Effector memory CD4-positive, alpha-beta T cell (primary cell): ENCODE data around the gene NUP54.

Experiments used
- DNase-seq, 3 donors: peaks; one replicate each; pipeline ENCODE4 v3.0.0-alpha.2; 2020
- H3K27ac ChIP-seq: 2 replicates; pipeline ENCODE4 v1.7.0; 2013; ENCODE audit warnings: mild to moderate bottlenecking, low read length, moderate library complexity; ENCODE audit not compliant: insufficient read depth, poor library complexity, severe bottlenecking
- H3K27me3 ChIP-seq: replicated peaks from 2 replicates; pipeline ENCODE4 v1.7.0; 2013; ENCODE audit warnings: mild to moderate bottlenecking, low read length; ENCODE audit not compliant: insufficient read depth, control insufficient read depth, poor library complexity, severe bottlenecking
- H3K36me3 ChIP-seq: 2 replicates; pipeline ENCODE4 v1.7.0; 2013; ENCODE audit warnings: mild to moderate bottlenecking, low read length, moderate library complexity; ENCODE audit not compliant: control insufficient read depth, insufficient read depth
- H3K4me1 ChIP-seq: 2 replicates; pipeline ENCODE4 v1.7.0; 2013; ENCODE audit warnings: low read length, mild to moderate bottlenecking; ENCODE audit not compliant: control insufficient read depth, insufficient read depth, poor library complexity, severe bottlenecking
- H3K4me3 ChIP-seq: 2 replicates; pipeline ENCODE4 v1.7.0; 2013; ENCODE audit warnings: low read length, low read depth, mild to moderate bottlenecking; ENCODE audit not compliant: insufficient read depth, poor library complexity, severe bottlenecking
- H3K9me3 ChIP-seq: 2 replicates; pipeline ENCODE4 v1.7.0; 2013; ENCODE audit warnings: mild to moderate bottlenecking, low read length, moderate library complexity; ENCODE audit not compliant: control insufficient read depth

NUP54 gene

DNA sequence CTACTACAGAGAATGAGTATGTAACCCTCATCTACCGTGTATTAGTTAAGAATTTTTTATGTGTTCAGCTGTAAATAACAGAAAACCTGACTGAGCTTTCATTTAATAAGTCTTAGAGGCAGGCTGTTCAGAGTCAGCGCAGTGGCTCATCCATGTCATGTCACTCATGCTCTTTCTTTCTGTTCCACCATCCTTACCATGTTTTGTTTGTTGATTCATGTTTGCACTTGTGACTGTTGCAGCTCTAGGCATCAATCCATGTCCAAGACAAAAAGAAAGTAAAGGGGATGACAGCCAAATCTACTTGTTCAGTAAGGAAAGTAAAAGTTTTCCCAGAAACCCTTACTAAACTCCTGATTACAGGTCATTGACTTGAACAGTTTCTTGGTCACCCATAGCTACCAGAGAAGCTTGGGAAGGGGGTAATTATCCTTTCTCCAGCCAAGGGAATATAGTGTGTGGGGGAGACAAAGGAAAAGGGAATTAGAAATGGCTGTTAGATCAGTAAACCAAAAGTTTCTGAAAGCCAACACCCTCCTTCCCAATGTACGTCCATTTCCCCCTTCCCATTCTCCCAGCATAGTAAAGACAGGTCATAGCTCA, 64.7 kb downstream of the NUP54 start:
- no peak for DNase-seq
- H3K4me1 ChIP-seq = no peaks in the 10 kb centered on the region
- no peaks in the 10 kb centered on the region for H3K9me3 ChIP-seq
- H3K4me3 ChIP-seq = no peak overlapping the region
- H3K36me3 ChIP-seq = no peaks in the 10 kb centered on the region
- no peak overlapping the region for H3K27ac ChIP-seq
- no peaks in the 10 kb centered on the region for H3K27me3 ChIP-seq

DNA sequence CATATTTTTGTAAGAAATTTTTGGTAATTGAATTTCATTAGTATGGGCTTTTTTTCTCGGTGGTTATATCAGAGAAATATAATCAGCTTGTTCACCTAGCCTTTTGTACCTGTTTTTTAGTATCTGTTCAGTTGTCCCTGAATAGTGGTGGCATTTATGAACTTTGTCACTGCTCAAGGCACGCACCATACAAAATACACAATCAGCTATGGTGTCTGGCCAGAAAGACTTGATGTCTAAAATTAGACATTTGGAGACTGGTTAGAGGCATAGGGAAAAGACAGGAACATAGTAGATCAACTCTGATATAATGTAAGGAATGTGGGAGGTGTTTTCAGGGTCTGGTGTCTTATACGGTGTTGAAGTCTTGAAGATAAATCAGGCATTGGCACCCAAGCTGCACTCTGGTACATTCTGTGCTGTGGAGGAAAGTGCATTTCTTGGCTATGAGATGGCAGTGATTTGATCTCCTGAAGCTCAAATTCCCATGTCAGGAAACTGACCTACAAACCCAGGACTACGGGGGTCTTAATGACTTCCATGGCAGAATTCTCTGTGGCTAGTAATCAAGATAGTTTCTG, 70.1 kb downstream of the NUP54 start:
- H3K4me1 ChIP-seq = no peaks in the 10 kb centered on the region
- H3K36me3 ChIP-seq = no peaks in the 10 kb centered on the region
- H3K9me3 ChIP-seq = no peaks in the 10 kb centered on the region
- H3K27me3 ChIP-seq = no peaks in the 10 kb centered on the region
- no peak overlapping the region for H3K4me3 ChIP-seq
- DNase-seq = no peak
- no peak overlapping the region for H3K27ac ChIP-seq

DNA sequence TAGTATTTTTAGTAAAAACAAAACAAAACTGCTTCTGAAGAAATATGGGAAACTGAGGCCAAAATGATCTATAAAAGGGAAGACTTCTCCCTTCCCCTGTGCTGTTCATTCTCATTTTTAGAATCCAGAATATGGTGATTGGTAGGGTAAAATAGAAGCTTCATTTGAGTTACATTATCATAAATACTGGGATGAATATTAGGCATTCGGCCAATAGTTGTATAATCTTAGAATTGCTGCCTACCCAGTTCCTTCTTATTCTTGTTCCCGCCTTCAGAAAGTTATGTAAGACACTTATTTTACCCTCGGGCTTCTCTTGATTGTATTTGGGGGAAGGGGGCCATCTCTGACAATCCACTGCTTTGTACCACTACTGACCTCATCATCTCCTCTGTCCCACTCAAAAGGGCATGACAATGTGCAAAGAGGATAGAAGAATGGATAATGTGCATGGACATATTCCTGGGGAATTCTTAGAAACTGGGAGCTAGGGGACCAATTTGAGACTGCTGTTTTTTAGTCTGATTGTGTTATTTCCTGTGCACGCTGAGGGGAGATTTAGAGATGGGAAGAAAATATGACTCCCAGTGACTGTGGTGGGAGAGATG, 73.1 kb downstream of the NUP54 start:
- H3K27ac ChIP-seq = no peak overlapping the region
- no peak overlapping the region for H3K4me3 ChIP-seq
- H3K27me3 ChIP-seq = no peaks in the 10 kb centered on the region
- no peaks in the 10 kb centered on the region for H3K4me1 ChIP-seq
- no peak for DNase-seq
- no peaks in the 10 kb centered on the region for H3K36me3 ChIP-seq
- H3K9me3 ChIP-seq = no peaks in the 10 kb centered on the region

DNA sequence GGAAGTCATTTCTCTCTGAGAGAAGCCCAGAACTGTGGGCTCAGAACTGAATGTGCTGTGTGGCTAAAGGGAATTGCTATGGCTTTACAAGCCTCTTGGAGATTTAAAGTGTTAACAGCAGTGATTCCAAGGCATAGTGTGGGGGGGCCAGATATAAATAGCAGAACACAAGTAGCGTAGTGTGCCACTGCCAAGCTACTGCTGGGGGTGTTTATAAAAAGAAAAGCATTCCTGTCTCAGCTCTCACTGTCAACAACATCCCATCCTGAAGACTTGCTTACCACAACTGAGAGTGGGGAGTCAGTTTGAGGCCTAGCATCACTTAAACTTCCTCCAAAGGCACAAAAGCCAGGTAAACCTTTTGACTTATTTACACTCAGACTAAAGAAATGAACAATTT, 73.7 kb downstream of the NUP54 start, which contains the start of gene ART3:
ART3 (plus strand) TSS at position 242 of the 400 bp plus-strand sequence. CDS start 1,181 bp downstream, outside the sequence.
- Histone ChIP-seq H3K36me3 (no peaks in the 10 kb centered on the region), H3K9me3 (no peaks in the 10 kb centered on the region), H3K4me1 (no peaks in the 10 kb centered on the region), H3K27me3 (no peaks in the 10 kb centered on the region), H3K4me3 (no peak within 1 kb of the TSS), H3K27ac (no peak within 1 kb of the TSS)
- DNase-seq = no peak

DNA sequence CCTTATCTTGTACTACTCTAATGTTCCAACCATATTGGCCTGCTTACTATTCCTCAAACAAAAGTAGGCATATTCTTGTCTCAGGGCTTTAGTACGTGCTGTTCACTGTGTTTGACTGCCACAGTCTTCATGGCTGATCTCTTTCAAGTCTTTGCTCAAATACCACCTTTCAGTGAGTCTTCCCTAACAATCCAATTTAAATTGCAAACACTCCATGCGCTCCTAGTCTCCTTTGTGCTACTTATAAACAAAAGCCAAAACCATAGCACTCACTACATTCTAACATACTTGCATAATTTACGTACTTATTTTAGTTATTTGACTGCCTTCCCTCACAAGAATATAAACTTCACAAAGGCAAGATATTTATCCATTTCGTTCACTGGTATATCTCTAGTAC, 75.4 kb downstream of the NUP54 start:
- no peaks in the 10 kb centered on the region for H3K9me3 ChIP-seq
- no peaks in the 10 kb centered on the region for H3K36me3 ChIP-seq
- H3K27me3 ChIP-seq = no peaks in the 10 kb centered on the region
- H3K27ac ChIP-seq = no peak overlapping the region
- H3K4me1 ChIP-seq = no peaks in the 10 kb centered on the region
- DNase-seq = no peak
- H3K4me3 ChIP-seq = no peak overlapping the region

DNA sequence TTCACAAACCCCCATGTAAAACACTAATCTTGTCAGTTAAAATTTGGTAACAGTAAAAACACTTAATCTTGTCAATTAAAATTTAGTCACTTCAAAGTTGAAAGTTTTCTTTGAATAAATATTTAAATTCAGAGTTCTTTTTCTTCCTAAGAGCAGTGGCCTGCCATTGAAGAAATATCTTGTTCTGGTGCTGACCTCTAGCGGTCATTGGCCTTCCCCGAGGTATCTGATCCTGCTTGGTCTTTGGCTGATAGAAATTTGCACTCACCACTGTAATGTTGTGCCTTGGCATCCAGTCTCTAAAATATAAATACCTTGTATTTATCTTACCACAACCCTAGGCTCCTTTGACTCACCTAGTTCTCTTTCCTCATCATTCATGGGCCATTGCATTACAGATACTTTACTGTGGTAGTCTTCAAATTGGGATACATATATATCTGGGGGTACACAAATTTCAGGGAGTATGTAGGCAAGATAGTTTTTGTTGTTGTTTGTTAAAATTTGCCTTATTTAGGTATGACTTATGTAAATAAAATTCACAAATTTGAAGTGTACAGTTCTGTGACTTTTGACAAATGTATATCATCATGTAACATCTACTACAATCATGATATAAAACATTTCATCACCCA, 80.4 kb downstream of the NUP54 start:
- peak; percentile 13 to 52 (median 20) for DNase-seq
- no peak overlapping the region for H3K4me3 ChIP-seq
- no peak overlapping the region for H3K27ac ChIP-seq
- no peaks in the 10 kb centered on the region for H3K27me3 ChIP-seq
- no peaks in the 10 kb centered on the region for H3K4me1 ChIP-seq
- no peaks in the 10 kb centered on the region for H3K36me3 ChIP-seq
- H3K9me3 ChIP-seq = no peaks in the 10 kb centered on the region

DNA sequence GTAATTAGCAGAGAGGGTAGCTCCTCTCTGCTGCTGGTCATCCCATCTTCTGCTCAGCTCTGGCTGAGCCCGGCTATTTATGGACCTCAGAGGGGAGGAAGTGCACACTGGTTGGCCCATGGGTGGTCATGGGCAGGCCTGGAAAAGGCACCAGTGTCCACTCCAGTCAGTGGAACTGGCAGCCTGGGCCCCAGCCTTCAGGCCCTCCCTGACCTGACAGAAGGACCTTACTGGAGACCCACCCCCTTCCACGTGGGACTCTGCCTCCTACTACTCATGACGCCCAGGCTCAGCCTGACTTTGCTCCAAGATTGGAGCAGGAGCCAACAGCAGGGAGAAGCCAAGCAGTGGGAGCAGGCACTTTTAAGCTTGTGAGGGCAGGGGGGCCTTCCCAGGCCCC, 81.7 kb downstream of the NUP54 start:
- DNase-seq = no peak
- Histone ChIP-seq H3K27ac (no peak overlapping the region), H3K4me3 (no peak overlapping the region), H3K9me3 (no peaks in the 10 kb centered on the region), H3K36me3 (no peaks in the 10 kb centered on the region), H3K27me3 (no peaks in the 10 kb centered on the region), H3K4me1 (no peaks in the 10 kb centered on the region)
